Uterus (tissue), 2 donors: ENCODE data around the gene C16orf86.

Source experiments
- POLR2A ChIP-seq, 2 donors: fragments of 450-650 bp; IDR thresholded peaks; one replicate each; pipeline ENCODE4 v1.6.1; 2016; ENCODE audit warnings: antibody characterized with exemption in 2 of 2, mild to moderate bottlenecking in 1 of 2, moderate library complexity in 1 of 2
- TF ChIP-seq, protein P1 (sequence below), 4 experiments: fragments of 200-600 bp in 2 of 4; fragments of 450-650 bp in 2 of 4; sonication (generic) in 2 of 4; IDR thresholded peaks; one replicate each; pipeline ENCODE4 v1.5.1; 2016 to 2019; ENCODE audit warnings: antibody characterized with exemption in 4 of 4, mild to moderate bottlenecking in 2 of 4, moderate library complexity in 1 of 4

DNA sequence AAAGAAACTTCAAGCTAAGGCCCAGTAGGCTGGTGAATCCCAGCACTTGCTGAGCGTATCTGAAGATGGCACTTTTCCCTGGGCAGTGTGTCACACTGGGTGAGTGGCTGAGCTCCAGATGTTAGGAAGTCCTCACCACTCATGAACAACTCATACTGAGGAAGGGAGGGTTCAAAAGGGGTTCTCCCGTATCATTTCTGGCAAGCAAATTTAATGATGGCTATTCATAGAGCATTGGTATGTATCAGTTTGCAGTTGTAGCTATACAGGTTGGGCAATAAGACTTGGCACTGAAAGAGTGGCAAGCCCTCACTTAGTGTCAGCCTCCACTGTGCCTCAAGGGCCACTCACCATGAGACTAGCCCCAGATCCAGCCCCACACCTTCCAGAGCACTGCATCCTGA is 41.8 kb downstream of the C16orf86 start:
- TF ChIP-seq, protein P1, sequence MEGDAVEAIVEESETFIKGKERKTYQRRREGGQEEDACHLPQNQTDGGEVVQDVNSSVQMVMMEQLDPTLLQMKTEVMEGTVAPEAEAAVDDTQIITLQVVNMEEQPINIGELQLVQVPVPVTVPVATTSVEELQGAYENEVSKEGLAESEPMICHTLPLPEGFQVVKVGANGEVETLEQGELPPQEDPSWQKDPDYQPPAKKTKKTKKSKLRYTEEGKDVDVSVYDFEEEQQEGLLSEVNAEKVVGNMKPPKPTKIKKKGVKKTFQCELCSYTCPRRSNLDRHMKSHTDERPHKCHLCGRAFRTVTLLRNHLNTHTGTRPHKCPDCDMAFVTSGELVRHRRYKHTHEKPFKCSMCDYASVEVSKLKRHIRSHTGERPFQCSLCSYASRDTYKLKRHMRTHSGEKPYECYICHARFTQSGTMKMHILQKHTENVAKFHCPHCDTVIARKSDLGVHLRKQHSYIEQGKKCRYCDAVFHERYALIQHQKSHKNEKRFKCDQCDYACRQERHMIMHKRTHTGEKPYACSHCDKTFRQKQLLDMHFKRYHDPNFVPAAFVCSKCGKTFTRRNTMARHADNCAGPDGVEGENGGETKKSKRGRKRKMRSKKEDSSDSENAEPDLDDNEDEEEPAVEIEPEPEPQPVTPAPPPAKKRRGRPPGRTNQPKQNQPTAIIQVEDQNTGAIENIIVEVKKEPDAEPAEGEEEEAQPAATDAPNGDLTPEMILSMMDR (IDR thresholded peaks at IDR 0.05): no peak
- TF ChIP-seq POLR2A (IDR thresholded peaks at IDR 0.05): no peak
